K562 (cell line): Measurements from ENCODE around the gene MED20. TPM values are rescaled to one million over a fixed set of nuclear protein-coding genes. Genes with fewer than 3 reads are reported as not detected.

Experiments
- BACH1 ChIP-seq: fragments of 200-800 bp; sonication (Bioruptor generic); IDR thresholded peaks from 2 replicates; pipeline ENCODE4 v1.6.1; 2016; ENCODE audit warnings: missing genetic modification characterization, missing compliant biosample characterization
- CHAMP1 ChIP-seq: fragments of 450-650 bp; IDR thresholded peaks from 2 replicates; pipeline ENCODE4 v1.6.1; 2016; ENCODE audit warnings: mild to moderate bottlenecking
- CREB1 ChIP-seq, 2 experiments: sonication (generic) in 1 of 2; formaldehyde crosslinking in 1 of 2; IDR thresholded peaks; 2 replicates each; pipeline versions ENCODE4 v1.6.1 to v1.8.0; 2012 to 2022; ENCODE audit warnings: inconsistent platforms in 1 of 2, mild to moderate bottlenecking in 1 of 2, missing genetic modification reagents in 1 of 2, moderate library complexity in 1 of 2
- CUX1 ChIP-seq: fragments of 200-800 bp; sonication (Bioruptor generic); IDR thresholded peaks from 2 replicates; pipeline ENCODE4 v1.6.1; 2016; ENCODE audit warnings: missing genetic modification characterization, missing compliant biosample characterization
- HDAC8 ChIP-seq: fragments of 450-650 bp; IDR thresholded peaks from 2 replicates; pipeline ENCODE4 v1.6.1; 2016; ENCODE audit warnings: mild to moderate bottlenecking, missing genetic modification characterization, moderate library complexity, missing compliant biosample characterization
- HDGF ChIP-seq: fragments of 450-650 bp; IDR thresholded peaks from 2 replicates; pipeline ENCODE4 v1.6.1; 2016
- RERE ChIP-seq: sonication (generic); formaldehyde crosslinking; IDR thresholded peaks from 2 replicates; pipeline ENCODE4 v1.8.0; 2023; ENCODE audit warnings: missing genetic modification reagents, mild to moderate bottlenecking, borderline replicate concordance
- TEAD2 ChIP-seq: fragments of 450-650 bp; IDR thresholded peaks from 2 replicates; pipeline ENCODE4 v1.6.1; 2016; ENCODE audit warnings: missing genetic modification characterization, control low read depth, missing compliant biosample characterization
- ZNF408 ChIP-seq: fragments of 250-450 bp; sonication (Bioruptor Pico); IDR thresholded peaks from 2 replicates; pipeline ENCODE4 v1.4.0; 2020; ENCODE audit warnings: low read depth, mild to moderate bottlenecking, moderate library complexity
- ZNF780A ChIP-seq: fragments of 250-450 bp; sonication (Bioruptor Pico); IDR thresholded peaks from 2 replicates; pipeline ENCODE4 v1.5.0; 2021; ENCODE audit warnings: mild to moderate bottlenecking
- polyA plus RNA-seq, 8 experiments: library from polyadenylated mRNA; depleted of rRNA in 4 of 8; stranded (reverse) in 5 of 8; unstranded in 3 of 8; fragments of >200 nt; fragmentation: Nextera tagmentation in 2 of 8; fragmentation: Illumina TruSeq in 1 of 8; extraction: Ambion mirVana in 2 of 8; extraction: Trizol in 1 of 8; gene quantifications; 2 replicates each; pipeline versions ENCODE4 v1.2.1 to v1.2.3, GENCODE V29; 2011 to 2014; ENCODE audit warnings: inconsistent platforms in 1 of 8, missing spikeins in 1 of 8
- total RNA-seq, 7 experiments: library from RNA; depleted of rRNA in 6 of 7; stranded (reverse); fragments of >200 nt in 6 of 7; fragmentation: Illumina TruSeq in 2 of 7; extraction: Trizol in 2 of 7; gene quantifications; 2 replicates each; pipeline versions ENCODE4 v1.2.1 to v1.2.3, GENCODE V29; 2011 to 2021; ENCODE audit warnings: low replicate concordance in 1 of 7

Gene MED20
- total and polyA plus RNA-seq, 9 of the 15 experiments (the other 6 are each of a cell fraction or from before 2014, with no cell fraction given): 27.3 to 80.9 (median 46.0) TPM

GRCh38 chr6:41895300-41896233 lies 25.4 kb downstream of the MED20 start, which contains the start of gene USP49 (continued):
- TF ChIP-seq CUX1: no peak
- TF ChIP-seq TEAD2 (tag): no peak
- no peak for TF ChIP-seq CHAMP1
- TF ChIP-seq HDGF: no peak
- no peak for TF ChIP-seq RERE (CRISPR knock-in tag)
- TF ChIP-seq ZNF408 (CRISPR knock-in tag): no peak
- no peak for TF ChIP-seq HDAC8
- peak; percentile 95 for TF ChIP-seq CREB1 (IDR thresholded peaks at IDR 0.05)
- TF ChIP-seq CREB1 (CRISPR knock-in tag; IDR thresholded peaks at IDR 0.05): peak; percentile 86
- TF ChIP-seq BACH1 (tag): no peak
- TF ChIP-seq ZNF780A (CRISPR knock-in tag): no peak
